Osteoblast (primary cell): ENCODE measurements around the gene MARCHF5. TPM values are rescaled to one million over a fixed set of nuclear protein-coding genes. Genes with fewer than 3 reads are reported as not detected.

ENCODE experiments used
- DNase-seq: peaks from one replicate; pipeline ENCODE4 v3.0.0; 2011; ENCODE audit warnings: low spot score, mixed read lengths; ENCODE audit not compliant: insufficient read length; ENCODE audit errors: missing footprints
- H2AFZ ChIP-seq: 2 replicates; pipeline ENCODE4 v1.6.0; 2011; ENCODE audit warnings: mild to moderate bottlenecking, low read length
- H3K27ac ChIP-seq: 2 replicates; pipeline ENCODE4 v1.5.1; 2011; ENCODE audit warnings: mild to moderate bottlenecking, low read depth, low read length, moderate library complexity
- H3K27me3 ChIP-seq: 2 replicates; pipeline ENCODE4 v1.6.0; 2012; ENCODE audit warnings: mild to moderate bottlenecking, control low read depth, inconsistent platforms, low read length, moderate library complexity; ENCODE audit not compliant: insufficient read depth
- H3K36me3 ChIP-seq: 2 replicates; pipeline ENCODE4 v1.5.1; 2011; ENCODE audit warnings: mild to moderate bottlenecking, low read length, control low read depth, moderate library complexity; ENCODE audit not compliant: insufficient read depth
- H3K4me1 ChIP-seq: 2 replicates; pipeline ENCODE4 v1.5.1; 2011; ENCODE audit warnings: mild to moderate bottlenecking, low read length, control low read depth, moderate library complexity; ENCODE audit not compliant: insufficient read depth
- H3K4me2 ChIP-seq: 2 replicates; pipeline ENCODE4 v1.6.0; 2011; ENCODE audit warnings: mild to moderate bottlenecking, low read length; ENCODE audit not compliant: insufficient read depth
- H3K4me3 ChIP-seq: fragments of 200-600 bp; sonication (generic); 3 replicates; pipeline ENCODE4 v1.5.1; 2012; ENCODE audit warnings: mild to moderate bottlenecking, low read length, inconsistent platforms; ENCODE audit not compliant: insufficient read depth
- H3K79me2 ChIP-seq: 2 replicates; pipeline ENCODE4 v1.6.0; 2012; ENCODE audit warnings: mild to moderate bottlenecking, low read length, control low read depth, inconsistent platforms; ENCODE audit not compliant: insufficient read depth
- H3K9me3 ChIP-seq: 2 replicates; pipeline ENCODE4 v1.5.1; 2011; ENCODE audit warnings: low read depth, low read length, control low read depth
- H4K20me1 ChIP-seq: 2 replicates; pipeline ENCODE4 v1.6.0; 2012; ENCODE audit warnings: mild to moderate bottlenecking, low read length, control low read depth; ENCODE audit not compliant: insufficient read depth
- CTCF ChIP-seq: IDR thresholded peaks from 2 replicates; pipeline ENCODE4 v1.5.1; 2011; ENCODE audit warnings: mild to moderate bottlenecking, low read depth, low read length, moderate library complexity; ENCODE audit errors: extremely low read depth
- total RNA-seq: library from RNA; depleted of rRNA; stranded (reverse); fragments of >200 nt; gene quantifications from 2 replicates; pipeline ENCODE4 v1.2.3, GENCODE V29; 2012

MARCHF5 gene
- total RNA-seq, 1 donor: 19.2 TPM

- Histone ChIP-seq H3K79me2 (no peaks in the 10 kb centered on the region), H3K4me1 (peaks cover 2% of the 10 kb centered on the region), H3K9me3 (no peaks in the 10 kb centered on the region), H3K4me3 (peak overlapping the region; percentile 18), H3K4me2 (peak overlapping the region; percentile 56), H3K36me3 (no peaks in the 10 kb centered on the region), H3K27me3 (no peaks in the 10 kb centered on the region), H4K20me1 (no peaks in the 10 kb centered on the region), H2AFZ (peak overlapping the region; percentile 56), H3K27ac (no peak overlapping the region)
- no peak for TF ChIP-seq CTCF
- no peak for DNase-seq
Measured at GRCh38 chr10:92278996-92279696, 11.8 kb upstream of the MARCHF5 start.

GRCh38 chr10:92284112-92284704 lies 6.8 kb upstream of the MARCHF5 start:
- H4K20me1 ChIP-seq: no peaks in the 10 kb centered on the region
- no peak for TF ChIP-seq CTCF
- peak overlapping the region; percentile 7 for H3K4me2 ChIP-seq
- no peaks in the 10 kb centered on the region for H3K9me3 ChIP-seq
- H3K79me2 ChIP-seq: peaks cover 10% of the 10 kb centered on the region
- H2AFZ ChIP-seq: peak overlapping the region; percentile 41
- no peaks in the 10 kb centered on the region for H3K27me3 ChIP-seq
- H3K36me3 ChIP-seq: no peaks in the 10 kb centered on the region
- H3K27ac ChIP-seq: no peak overlapping the region
- no peak overlapping the region for H3K4me3 ChIP-seq
- no peak for DNase-seq
- H3K4me1 ChIP-seq: no peaks in the 10 kb centered on the region

- Histone ChIP-seq H4K20me1 (peaks cover 28% of the 10 kb centered on the region), H3K4me1 (peaks cover 13% of the 10 kb centered on the region), H2AFZ (peak overlapping the region; percentile 89), H3K9me3 (no peaks in the 10 kb centered on the region), H3K27ac (peak overlapping the region; percentile 83), H3K4me2 (peak overlapping the region; percentile 100), H3K27me3 (no peaks in the 10 kb centered on the region), H3K36me3 (peaks cover 13% of the 10 kb centered on the region), H3K4me3 (peak overlapping the region; percentile 100), H3K79me2 (peaks cover 61% of the 10 kb centered on the region)
- DNase-seq: peak; percentile 81
- TF ChIP-seq CTCF: no peak
Measured at GRCh38 chr10:92290076-92290836, 711 bp upstream of the MARCHF5 start.

GRCh38 chr10:92291616-92291865 lies 574 bp downstream of the MARCHF5 start:
- no peak for TF ChIP-seq CTCF
- Histone ChIP-seq H3K27me3 (no peaks in the 10 kb centered on the region), H3K36me3 (peaks cover 13% of the 10 kb centered on the region), H2AFZ (peak overlapping the region; percentile 89), H3K27ac (peak overlapping the region; percentile 83), H3K4me2 (peak overlapping the region; percentile 83), H3K79me2 (peaks cover 73% of the 10 kb centered on the region), H3K9me3 (no peaks in the 10 kb centered on the region), H3K4me3 (peak overlapping the region; percentile 100), H3K4me1 (peaks cover 13% of the 10 kb centered on the region), H4K20me1 (peaks cover 28% of the 10 kb centered on the region)
- DNase-seq: no peak
